Neural crest cell (in vitro differentiated cells): Measurements from ENCODE around the gene COLEC12. TPM values are rescaled to one million over a fixed set of nuclear protein-coding genes. Genes with fewer than 3 reads are reported as not detected.
"Not testable (repeated sequence)": the region's sequence is repeated elsewhere in the genome, so short reads cannot be mapped to it uniquely, and the experiment has no call there.

Source experiments
- DNase-seq: peaks from one replicate; pipeline ENCODE4 v3.0.0; 2021; ENCODE audit warnings: low read depth, mixed read lengths, low spot score
- H3K27ac Mint-ChIP-seq: one replicate; pipeline ENCODE4 v1.8.0; 2021; ENCODE audit warnings: mild to moderate bottlenecking, mixed read lengths; ENCODE audit not compliant: unreplicated experiment
- H3K27me3 Mint-ChIP-seq: 2 replicates; pipeline ENCODE4 v1.8.0; 2021; ENCODE audit warnings: low read depth, mild to moderate bottlenecking, mixed read lengths
- H3K36me3 Mint-ChIP-seq: 2 replicates; pipeline ENCODE4 v1.8.0; 2021; ENCODE audit warnings: low read depth, mild to moderate bottlenecking, mixed read lengths
- H3K4me1 Mint-ChIP-seq: 2 replicates; pipeline ENCODE4 v1.8.0; 2021; ENCODE audit warnings: mixed read lengths
- H3K4me3 Mint-ChIP-seq: one replicate; pipeline ENCODE4 v1.8.0; 2021; ENCODE audit warnings: mild to moderate bottlenecking, mixed read lengths
- H3K9me3 Mint-ChIP-seq: 2 replicates; pipeline ENCODE4 v1.8.0; 2021; ENCODE audit warnings: mixed read lengths
- total RNA-seq: library from RNA; stranded (reverse); gene quantifications from 2 replicates; pipeline ENCODE4 v1.2.1, GENCODE V29; 2021
- TF ChIP-seq, protein P1 (sequence below): fragments of 200-600 bp; sonication (generic); conservative IDR thresholded peaks from 2 replicates; pipeline ENCODE4 v1.5.0; 2021; ENCODE audit warnings: antibody characterized with exemption, mild to moderate bottlenecking

Gene COLEC12
- total RNA-seq, 1 donor from 2014 or later = 1.7 TPM

DNA sequence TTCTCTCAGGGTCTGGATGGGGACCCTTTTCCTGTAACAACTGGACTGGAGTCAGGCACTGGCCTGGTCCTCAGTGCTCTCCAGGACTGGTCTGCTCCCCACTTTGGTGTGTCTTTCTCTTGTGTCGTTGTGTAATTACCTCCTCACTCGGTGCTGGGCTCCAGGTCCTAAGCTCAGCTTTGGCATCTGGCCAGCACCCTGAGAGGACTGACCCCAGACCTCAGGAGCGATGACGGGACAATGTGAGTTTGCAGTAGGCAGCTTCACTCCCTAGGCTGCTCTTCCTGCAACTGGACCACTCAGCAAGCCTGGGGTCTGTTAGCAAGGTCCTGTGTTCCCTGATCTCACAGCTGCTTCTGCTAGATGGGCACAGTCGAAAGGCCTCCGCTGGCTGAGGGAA lies 93.8 kb downstream of the COLEC12 start:
- TF ChIP-seq, protein P1, sequence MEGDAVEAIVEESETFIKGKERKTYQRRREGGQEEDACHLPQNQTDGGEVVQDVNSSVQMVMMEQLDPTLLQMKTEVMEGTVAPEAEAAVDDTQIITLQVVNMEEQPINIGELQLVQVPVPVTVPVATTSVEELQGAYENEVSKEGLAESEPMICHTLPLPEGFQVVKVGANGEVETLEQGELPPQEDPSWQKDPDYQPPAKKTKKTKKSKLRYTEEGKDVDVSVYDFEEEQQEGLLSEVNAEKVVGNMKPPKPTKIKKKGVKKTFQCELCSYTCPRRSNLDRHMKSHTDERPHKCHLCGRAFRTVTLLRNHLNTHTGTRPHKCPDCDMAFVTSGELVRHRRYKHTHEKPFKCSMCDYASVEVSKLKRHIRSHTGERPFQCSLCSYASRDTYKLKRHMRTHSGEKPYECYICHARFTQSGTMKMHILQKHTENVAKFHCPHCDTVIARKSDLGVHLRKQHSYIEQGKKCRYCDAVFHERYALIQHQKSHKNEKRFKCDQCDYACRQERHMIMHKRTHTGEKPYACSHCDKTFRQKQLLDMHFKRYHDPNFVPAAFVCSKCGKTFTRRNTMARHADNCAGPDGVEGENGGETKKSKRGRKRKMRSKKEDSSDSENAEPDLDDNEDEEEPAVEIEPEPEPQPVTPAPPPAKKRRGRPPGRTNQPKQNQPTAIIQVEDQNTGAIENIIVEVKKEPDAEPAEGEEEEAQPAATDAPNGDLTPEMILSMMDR = no peak
- Mint-ChIP-seq H3K36me3 (peaks cover 8% of the 10 kb centered on the region), H3K4me3 (no peak overlapping the region), H3K4me1 (peaks cover 7% of the 10 kb centered on the region), H3K27ac (no peak overlapping the region), H3K27me3 (no peaks in the 10 kb centered on the region), H3K9me3 (peaks cover 4% of the 10 kb centered on the region)
- DNase-seq = no peak

DNA sequence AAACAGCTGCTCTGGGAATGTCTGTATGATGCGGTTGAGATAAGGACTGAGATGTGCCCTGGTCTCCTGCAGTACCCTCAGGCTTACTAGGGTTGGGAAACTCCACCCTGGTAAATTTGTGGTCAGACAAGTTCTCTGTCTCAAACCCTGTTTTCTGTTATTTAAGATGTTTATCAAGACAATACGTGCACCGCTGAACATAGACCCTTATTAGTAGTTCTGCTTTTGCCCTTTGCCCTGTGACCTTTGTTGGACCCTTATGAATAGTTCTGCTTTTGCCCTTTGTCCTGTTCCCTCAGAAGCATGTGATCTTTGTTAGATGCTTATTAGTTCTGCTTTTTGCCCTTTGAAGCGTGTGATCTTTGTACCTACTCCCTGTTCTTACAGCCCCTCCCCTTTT lies 95.5 kb downstream of the COLEC12 start:
- not testable (repeated sequence) for H3K27me3 Mint-ChIP-seq, H3K9me3 Mint-ChIP-seq, H3K27ac Mint-ChIP-seq, H3K4me1 Mint-ChIP-seq, H3K4me3 Mint-ChIP-seq, DNase-seq, H3K36me3 Mint-ChIP-seq

GRCh38 chr18:404061-404636 lies 96.4 kb downstream of the COLEC12 start:
- no peak overlapping the region for H3K4me3 Mint-ChIP-seq
- DNase-seq = no peak
- TF ChIP-seq, protein P1 = no peak
- no peak overlapping the region for H3K27ac Mint-ChIP-seq
- peaks cover 8% of the 10 kb centered on the region for H3K36me3 Mint-ChIP-seq
- peaks cover 12% of the 10 kb centered on the region for H3K4me1 Mint-ChIP-seq
- H3K27me3 Mint-ChIP-seq = no peaks in the 10 kb centered on the region
- peaks cover 4% of the 10 kb centered on the region for H3K9me3 Mint-ChIP-seq

DNA sequence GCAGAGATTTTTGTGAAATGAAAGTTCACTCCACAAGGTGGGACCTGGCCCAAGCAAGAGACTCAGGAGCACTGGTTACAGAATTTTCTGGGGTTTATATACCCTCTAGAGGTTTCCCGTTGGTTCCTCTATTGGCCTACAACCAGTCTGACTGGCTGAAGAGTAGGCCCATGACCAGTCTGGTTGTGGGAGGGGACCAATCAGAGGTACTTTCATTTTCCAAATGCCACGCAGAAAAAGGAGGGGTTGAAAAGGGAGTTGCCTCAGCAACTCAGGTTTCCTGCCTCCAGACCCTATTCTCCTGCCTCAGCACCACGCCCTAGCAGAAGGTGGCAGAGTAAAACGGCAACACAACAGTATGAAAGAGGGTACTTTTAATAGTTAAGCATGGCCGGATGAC lies 98.4 kb downstream of the COLEC12 start:
- Mint-ChIP-seq H3K9me3 (peaks cover 4% of the 10 kb centered on the region), H3K4me3 (no peak overlapping the region), H3K4me1 (peaks cover 17% of the 10 kb centered on the region), H3K27me3 (no peaks in the 10 kb centered on the region), H3K36me3 (peaks cover 8% of the 10 kb centered on the region), H3K27ac (no peak overlapping the region)
- TF ChIP-seq, protein P1 = no peak
- DNase-seq = no peak

GRCh38 chr18:400456-400855 lies 100.0 kb downstream of the COLEC12 start:
- Mint-ChIP-seq H3K4me3 (no peak overlapping the region), H3K27me3 (no peaks in the 10 kb centered on the region), H3K9me3 (peaks cover 4% of the 10 kb centered on the region), H3K36me3 (peaks cover 5% of the 10 kb centered on the region), H3K4me1 (peaks cover 16% of the 10 kb centered on the region), H3K27ac (no peak overlapping the region)
- DNase-seq = no peak
- TF ChIP-seq, protein P1 = no peak

- TF ChIP-seq, protein P1 = no peak
- Mint-ChIP-seq H3K36me3 (no peaks in the 10 kb centered on the region), H3K4me3 (no peak overlapping the region), H3K4me1 (peaks cover 16% of the 10 kb centered on the region), H3K9me3 (no peaks in the 10 kb centered on the region), H3K27ac (no peak overlapping the region), H3K27me3 (no peaks in the 10 kb centered on the region)
- no peak for DNase-seq
Measured at GRCh38 chr18:399631-400135, 100.8 kb downstream of the COLEC12 start.
